AG09319 (cell line): ENCODE data around the gene EVPL.

Experiments used
- DNase-seq: peaks from one replicate; pipeline ENCODE4 v3.0.0-alpha.2; 2010; ENCODE audit warnings: low read depth; ENCODE audit errors: extremely low read depth
- CTCF ChIP-seq: IDR thresholded peaks from 2 replicates; pipeline ENCODE4 v1.5.1; 2011; ENCODE audit warnings: low read depth, mild to moderate bottlenecking, inconsistent platforms, low read length, moderate library complexity

The EVPL gene

DNA sequence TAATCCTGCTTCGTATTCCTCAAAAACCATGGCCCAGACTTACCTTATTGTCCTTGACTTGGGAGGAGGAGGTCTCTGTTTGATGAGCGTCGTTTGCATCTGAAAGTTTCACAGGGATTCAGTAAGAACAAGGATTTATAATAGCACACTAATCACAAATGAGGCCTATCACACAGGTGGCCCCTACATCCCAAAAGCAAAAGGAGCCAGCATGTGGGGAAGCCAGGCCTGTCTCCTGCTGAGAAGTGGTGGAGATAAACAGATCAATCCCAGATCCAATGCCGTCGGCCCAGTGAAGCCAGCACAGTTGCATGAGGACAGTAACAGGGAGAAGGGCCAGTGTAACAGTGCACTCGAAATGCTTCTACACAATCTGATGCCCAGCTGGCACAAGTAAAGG, 13.3 kb upstream of the EVPL start:
- DNase-seq = no peak
- no peak for TF ChIP-seq CTCF

- no peak for TF ChIP-seq CTCF
- no peak for DNase-seq
These were observed 12.0 kb upstream of the EVPL start for GRCh38 chr17:76039121-76039520.

GRCh38 chr17:76038050-76038449, 10.9 kb upstream of the EVPL start:
- DNase-seq = no peak
- TF ChIP-seq CTCF = no peak

DNA sequence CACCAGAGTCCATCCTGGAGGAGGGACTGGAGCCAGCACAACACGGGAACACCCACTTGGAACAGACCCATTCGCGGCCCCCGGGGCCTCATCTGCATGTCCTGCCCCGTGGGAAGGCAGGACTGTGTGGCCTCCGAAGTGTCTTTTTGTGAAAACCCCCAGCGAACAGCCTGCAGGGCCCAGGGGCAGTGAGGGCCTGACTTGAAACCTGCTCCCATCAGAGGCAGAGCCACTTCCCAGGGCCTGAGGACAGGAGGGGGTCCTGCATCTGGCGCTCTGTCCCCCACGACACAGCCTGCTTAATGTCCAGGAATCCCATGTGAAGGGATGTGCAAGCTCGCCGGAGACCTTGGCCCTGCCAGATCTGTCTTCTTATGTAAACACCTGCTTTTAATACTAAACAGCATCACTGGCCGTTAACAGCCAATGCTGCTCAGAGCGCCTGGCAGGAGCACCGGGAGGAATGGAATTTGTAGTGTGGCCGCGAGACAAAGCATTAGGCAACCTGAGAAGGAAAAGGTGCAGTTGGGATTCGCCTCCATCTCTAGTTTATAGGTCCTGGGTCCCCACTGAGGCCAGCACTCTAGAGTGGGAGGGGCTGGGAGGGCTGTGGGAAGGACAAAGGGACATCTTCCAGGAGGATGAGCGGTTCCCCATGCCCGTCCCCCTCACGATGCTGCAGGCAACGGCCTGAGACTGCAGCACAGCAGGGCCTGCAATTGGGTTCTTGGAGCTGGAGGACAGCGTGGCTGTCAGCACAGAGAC, 9.6 kb upstream of the EVPL start:
- no peak for DNase-seq
- no peak for TF ChIP-seq CTCF

GRCh38 chr17:76034428-76035350, 7.6 kb upstream of the EVPL start:
- DNase-seq = no peak
- no peak for TF ChIP-seq CTCF

DNA sequence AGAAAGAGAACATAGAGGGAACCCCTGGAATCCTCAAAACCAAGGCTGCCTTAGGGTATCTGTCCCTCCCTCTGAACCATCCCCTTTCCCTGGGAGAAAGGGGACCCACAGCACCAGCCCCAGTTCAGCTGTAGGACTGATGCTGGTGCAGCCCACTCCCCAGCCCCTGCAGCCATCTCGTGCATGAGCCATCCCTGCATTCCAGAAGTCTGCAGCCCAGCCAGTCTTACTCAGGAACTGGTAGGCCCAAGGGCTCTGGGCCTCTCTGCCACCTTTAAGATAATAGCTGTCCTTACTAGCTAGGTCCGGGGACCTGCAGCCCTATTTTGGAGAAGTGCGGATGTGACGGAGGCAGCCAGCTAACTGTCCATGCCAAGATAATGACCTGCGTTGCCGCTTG, 6.0 kb upstream of the EVPL start:
- DNase-seq = no peak
- TF ChIP-seq CTCF = no peak

DNA sequence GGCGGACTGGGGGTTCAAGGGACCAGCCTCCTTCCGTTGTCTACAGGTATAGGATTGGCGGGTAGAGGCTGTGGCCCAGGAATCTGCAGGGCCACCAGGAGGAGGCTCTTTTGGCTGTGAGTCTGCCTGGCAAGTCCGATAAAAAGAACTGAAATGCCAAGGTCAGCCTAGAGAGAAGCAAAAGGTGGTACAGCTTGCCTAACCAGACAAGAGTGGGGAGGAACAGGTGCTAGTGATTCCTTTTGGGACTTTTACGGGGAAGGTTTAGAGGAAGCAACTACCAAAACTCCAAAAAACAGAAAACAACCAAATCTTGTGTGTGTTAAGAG, 5.6 kb upstream of the EVPL start:
- no peak for DNase-seq

More for the DNA sequence above, 5.6 kb upstream of the EVPL start:
- TF ChIP-seq CTCF = no peak
